ENCODE measurements around the gene NBAS. TPM values are rescaled to one million over a fixed set of nuclear protein-coding genes. Genes with fewer than 3 reads are reported as not detected.
"Not testable (repeated sequence)": the region's sequence is repeated elsewhere in the genome, so short reads cannot be mapped to it uniquely, and the experiment has no call there.

The NBAS gene
- total RNA-seq, 1 donor from 2014 or later = 60.2 TPM

DNA sequence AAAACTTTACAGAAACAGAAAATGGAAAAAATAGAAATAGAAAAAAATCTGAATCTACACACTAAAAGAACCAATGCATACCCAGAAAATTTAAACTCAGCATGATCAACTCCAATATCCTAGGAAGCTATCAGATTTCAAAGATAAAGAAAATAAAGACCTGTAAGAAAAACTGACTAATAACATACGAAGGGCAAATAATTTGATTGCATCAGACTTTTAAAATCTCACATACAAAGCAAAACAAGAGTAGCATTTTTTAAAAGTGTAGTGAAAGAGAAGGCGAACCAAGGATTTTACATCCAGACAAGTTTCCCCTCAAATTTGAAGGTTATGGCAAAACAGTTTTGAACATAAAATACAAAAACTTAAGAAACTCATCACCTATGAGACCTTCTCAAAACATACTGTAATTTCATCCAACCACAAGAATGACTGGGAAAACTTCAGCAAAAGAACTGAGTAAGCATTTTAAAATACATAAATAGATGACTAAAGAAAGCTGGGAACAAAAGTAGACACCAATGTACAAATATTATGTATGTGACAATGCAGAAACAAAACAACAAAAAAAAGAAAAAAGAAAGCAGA, 54.8 kb downstream of the NBAS start:
- intact Hi-C loops (cut with DNase I) = no loop called here
- ATAC-seq (no peak), DNase-seq (ENCODE audit: missing footprints) (no peak)

DNA sequence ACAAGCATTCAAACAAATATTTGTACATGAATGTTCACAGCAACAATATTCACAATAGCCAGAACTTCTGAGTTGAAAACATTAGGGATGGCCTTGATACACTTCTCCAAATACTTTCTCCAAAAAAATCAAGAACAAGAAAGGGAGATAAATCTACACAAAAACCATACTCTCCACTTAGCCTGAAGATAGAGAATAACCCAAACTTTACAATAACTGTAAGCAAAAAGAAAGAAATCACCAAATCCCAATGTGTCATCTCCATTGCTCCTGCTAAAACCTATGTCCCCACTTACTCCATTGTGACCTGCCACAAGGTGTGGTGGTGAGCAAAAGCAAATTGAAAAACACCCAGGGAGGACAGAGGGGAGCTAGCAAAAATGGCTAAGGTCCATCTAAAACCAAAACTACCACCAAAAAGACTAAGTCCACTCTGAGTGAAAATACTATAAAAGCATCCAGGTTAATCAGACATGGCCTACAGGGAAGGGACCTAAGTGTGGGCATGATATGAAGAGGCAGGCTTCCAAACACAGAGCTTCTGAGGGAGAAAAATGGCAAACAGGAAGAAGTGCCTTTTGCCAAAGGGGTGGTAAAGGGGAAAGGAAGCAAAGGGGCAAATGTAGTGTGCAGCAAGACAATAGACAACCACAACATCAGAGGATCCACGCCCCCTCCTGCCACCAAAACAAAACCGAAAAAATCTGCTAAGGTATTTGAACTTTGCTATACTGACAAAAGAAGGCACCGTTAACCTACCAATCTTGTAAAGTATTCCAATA, 56.1 kb downstream of the NBAS start:
- no peak for ATAC-seq
- DNase-seq (ENCODE audit: missing footprints) = no peak
- intact Hi-C loops (cut with DNase I) = no loop called here

DNA sequence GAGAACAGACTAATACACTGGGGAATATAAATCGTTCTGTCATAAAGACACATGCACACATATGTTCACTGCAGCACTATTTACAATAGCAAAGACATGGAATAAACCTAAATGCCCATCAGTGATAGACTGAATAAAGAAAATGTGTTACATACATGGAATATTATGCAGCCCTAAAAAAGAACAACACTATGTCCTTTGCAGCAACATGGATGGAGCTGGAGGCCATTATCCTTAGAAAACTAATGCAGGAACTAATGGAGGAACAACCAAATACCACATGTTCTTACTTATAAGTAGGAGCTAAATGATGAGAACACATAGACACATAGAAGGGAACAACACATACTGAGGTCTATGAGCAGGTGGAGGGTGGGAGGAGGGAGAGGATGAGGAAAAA, 61.9 kb downstream of the NBAS start:
- intact Hi-C loops (cut with DNase I); ATAC-seq; DNase-seq (ENCODE audit: missing footprints): not testable (repeated sequence)

DNA sequence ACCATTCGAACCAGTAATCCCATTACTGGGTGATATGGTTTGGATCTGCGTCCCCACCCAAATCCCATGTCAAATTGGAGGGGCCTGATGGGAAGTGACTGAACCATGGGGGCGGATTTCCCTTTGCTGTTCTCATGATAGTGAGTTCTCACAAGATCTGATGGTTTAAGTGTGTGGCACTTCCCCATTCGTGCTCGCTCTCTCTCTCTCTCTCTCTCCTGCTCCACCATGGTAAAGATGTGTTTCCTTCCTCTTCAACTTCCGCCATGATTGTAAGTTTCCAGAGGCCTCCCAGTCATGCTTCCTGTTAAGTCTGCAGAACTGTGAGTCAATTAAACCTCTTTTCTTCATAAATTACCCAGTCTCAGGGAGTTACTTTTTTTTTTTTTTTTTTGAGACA, 62.6 kb downstream of the NBAS start:
- no peak for DNase-seq (ENCODE audit: missing footprints)
- ATAC-seq = no peak
- intact Hi-C loops (cut with DNase I) = no loop called here

DNA sequence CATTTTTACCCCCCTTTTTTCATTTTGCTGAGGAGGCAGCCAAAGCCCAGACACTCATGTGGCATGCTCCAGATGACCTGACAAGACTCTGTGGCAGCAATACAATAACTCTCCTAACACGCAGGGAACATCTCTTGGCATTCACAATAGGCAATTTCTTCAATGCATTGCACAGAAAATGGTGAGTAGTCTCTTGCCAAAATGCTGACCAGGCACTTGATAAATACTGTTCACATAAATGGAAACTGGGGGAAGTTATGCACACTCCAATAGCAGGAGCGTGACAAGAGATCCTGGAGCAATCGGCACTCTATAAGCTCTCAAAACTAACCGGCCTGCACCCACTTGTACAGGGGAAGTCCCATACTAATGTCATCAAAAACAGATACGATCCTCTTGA, 66.3 kb downstream of the NBAS start:
- no peak for DNase-seq (ENCODE audit: missing footprints)
- intact Hi-C loops (cut with DNase I) = no loop called here
- ATAC-seq = peak; percentile 23

DNA sequence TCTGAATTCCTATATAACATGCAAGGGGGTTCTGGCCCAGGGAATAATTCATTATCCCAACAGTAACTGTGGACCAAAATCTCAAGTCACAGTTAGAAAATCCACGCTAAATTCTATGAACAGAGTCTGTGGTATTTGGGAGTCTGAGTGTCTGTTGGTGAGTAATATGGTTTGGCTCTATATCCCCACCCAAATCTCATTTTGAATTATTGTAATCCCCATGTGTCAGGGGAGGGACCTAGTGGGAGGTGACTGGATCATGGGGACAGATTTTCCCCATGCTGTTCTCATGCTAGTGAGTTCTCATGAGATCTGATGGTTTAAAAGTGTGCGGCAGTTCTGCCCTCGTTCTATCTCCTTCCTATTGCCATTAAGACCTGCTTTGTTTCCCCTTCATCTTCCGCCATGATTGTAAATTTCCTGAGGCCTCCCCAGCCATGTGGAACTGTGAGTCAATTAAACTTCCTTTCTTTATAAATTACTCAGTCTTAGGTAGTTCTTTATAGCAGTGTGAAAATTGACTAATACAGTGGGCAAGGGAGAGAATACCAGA, 68.3 kb downstream of the NBAS start:
- intact Hi-C loops (cut with DNase I) = no loop called here
- no peak for ATAC-seq
- DNase-seq (ENCODE audit: missing footprints) = no peak

DNA sequence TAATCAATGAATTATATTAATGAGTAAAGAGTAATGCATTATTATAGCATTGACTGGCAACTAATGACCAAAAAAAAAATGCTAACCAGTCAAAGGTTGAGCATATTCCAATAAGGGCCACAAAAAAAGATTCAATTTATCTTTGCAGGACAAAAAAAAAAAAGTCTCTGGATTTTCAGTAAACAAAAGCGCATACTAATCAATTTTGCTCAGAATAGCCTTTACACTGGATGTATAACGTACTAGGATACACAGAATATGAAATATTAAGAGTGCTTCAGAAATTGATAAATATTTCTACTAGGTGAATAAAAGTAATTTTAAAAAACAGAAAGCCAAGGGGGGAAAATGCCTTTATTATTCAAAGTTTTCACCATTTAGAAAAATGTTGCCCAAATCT, 74.4 kb downstream of the NBAS start:
- no peak for ATAC-seq
- DNase-seq (ENCODE audit: missing footprints) = no peak
- intact Hi-C loops (cut with DNase I) = no loop called here

DNA sequence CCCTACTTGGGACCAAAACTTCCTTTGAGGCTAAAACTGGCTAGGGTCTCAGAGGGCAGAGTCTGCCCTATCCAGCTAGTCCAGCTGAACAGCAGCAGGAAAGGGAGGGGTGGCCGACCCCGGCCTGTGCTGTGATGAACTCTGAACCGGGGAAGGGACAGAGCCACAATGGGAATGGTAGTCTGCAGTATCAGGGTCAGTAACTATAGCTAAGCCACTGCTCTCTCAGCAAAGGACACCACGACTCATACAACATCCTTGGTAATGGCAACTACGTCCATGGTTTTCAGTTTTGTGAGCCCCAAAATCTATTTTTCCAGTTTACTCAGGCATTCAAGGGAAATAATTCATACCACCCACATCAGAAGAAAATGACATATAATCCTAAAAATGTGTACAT, 75.2 kb downstream of the NBAS start:
- ATAC-seq (no peak), DNase-seq (ENCODE audit: missing footprints) (no peak)
- intact Hi-C loops (cut with DNase I) = no loop called here

DNA sequence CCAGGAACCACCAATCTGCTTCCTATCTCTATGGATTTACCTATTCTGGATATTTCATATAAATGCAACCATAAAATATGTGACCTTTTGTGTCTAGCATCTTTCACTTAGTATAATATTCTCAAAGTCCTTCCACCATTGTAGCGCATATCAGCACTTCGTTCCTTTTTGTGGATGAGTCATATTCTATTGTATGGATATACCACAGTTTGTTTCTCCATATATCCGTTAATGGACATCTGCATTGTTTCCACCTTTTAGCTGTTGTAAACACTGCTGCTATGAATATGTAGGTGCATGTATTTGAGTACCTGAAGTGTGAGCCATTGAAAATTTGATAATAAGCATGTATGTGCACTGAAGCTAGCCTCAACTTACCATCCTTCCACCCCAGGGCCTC, 80.1 kb downstream of the NBAS start:
- DNase-seq (ENCODE audit: missing footprints) = no peak
- no peak for ATAC-seq
- intact Hi-C loops (cut with DNase I) = no loop called here

DNA sequence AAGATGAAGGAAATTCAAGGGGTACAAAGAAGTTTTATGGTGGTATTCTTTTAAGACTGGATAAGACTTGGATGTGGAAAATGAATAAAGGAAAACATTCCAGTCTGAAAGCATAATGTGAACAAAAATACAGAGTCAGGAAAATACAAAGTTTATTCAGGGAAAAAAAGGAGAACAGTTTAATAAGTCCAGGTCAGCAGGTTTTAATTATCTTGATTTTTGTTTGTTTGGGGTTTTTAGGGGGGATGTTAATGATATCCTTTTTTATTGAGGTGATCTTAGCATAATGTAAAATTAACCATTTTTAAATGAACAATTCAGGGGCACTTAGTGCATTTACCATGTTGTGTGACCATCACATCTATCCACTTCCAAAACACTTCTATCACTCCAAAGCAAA, 80.6 kb downstream of the NBAS start:
- intact Hi-C loops (cut with DNase I) = no loop called here
- ATAC-seq = no peak
- no peak for DNase-seq (ENCODE audit: missing footprints)

DNA sequence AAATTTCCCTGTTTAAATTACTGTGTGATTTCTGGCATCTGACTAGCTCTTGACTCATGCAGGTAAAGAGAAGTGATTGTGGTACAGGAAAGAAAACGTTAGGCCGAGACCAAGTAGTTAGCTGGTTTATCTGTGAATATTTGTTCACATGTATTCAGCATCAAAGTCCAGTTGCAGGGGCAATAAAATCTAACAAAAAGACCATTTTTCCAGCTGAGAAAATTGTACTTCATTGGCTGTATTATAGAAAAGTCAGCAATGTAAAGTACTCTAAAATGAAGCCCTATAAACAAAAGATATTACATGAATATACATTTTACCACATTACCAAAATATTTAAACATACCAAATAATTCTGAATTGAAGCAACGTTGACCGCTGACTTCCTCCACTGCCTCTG, 88.3 kb downstream of the NBAS start:
- intact Hi-C loops (cut with DNase I) = no loop called here
- ATAC-seq (no peak), DNase-seq (ENCODE audit: missing footprints) (no peak)

DNA sequence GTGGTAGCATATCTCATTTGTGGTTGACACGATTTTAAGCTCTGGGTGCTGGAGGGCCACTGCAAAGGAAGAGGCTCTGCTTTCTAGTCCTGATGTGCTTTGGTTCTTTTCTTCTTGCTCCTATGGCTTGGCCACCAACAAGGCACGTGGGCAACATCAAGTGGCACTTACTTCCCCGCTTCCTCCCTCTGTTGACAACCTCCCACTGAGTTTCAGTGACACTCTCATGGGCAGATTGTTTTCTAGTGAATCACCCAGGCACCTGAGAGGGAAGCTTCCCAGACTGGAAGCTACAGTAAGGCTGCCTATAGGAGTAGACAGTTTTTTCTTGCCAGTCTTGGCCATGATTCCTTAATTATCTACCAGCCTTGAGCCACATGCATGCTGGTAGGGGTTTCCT, 89.0 kb downstream of the NBAS start:
- ATAC-seq (peak; percentile 74), DNase-seq (ENCODE audit: missing footprints) (no peak)
- intact Hi-C loops (cut with DNase I) = no loop called here

DNA sequence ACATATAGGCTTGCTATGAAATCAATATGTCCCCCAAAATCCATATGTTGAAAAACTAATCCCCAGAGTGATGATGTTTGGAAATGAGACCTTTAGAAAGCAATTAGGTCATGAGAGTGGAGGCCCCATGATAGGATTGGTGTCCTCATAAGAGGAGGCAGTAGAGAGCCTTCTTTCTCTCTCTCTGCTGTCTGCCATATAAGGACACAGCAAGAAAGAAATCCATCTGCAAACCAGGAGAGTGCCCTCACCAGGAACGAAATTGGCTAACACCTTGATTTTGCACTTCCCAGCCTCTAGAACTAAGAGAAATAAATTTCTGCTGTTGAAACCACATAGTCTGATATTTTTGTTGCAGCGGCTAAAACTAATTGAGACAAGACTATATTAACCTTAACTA, 89.5 kb downstream of the NBAS start:
- DNase-seq (ENCODE audit: missing footprints) = no peak

DNA sequence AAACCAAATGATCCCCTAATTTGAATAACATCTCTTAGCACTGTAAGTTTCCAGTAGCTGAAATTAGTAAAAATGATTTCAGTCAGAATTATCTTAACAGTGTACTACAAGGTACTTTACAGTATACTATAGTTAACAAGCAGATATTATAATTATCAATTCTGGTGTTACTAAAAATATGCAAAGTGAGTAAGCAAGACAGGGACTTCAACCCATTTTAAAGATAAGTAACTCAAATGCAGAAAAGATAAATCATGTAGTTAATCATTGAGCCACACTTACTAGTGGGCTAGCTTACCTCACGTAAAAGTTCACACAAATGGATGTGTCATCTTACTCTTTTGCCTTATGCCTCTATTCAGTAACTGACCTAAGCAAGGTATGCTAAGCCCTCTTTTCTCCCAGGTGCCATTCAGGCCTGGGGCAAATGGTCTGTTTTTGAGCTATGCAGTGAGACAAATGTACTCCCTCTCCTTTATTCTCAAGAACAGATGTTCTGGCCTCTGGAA, 101.0 kb downstream of the NBAS start:
- DNase-seq (ENCODE audit: missing footprints) (no peak), ATAC-seq (no peak)
- intact Hi-C loops (cut with DNase I) = no loop called here

More for the DNA sequence above, 89.5 kb downstream of the NBAS start:
- no peak for ATAC-seq
- intact Hi-C loops (cut with DNase I) = no loop called here

DNA sequence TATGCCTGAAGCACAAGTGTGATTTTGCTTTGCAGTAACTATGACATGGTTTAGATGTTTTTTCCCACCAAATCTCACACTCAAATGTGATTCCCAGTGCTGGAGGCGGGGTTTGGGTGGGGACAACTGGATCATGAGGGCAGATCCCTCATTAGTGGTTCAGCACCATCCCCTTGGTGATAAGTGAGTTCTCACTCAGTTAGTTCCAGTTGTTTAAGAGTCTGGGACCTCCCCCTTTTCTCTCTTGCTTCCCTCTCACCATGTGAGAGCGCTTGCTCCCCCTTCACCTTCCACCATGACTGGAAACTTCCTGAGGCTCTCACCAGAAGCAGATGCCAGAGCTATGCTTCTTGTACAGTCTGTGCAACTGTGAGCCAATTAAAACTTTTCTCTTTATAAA, 102.9 kb downstream of the NBAS start:
- intact Hi-C loops (cut with DNase I) = no loop called here
- ATAC-seq (no peak), DNase-seq (ENCODE audit: missing footprints) (no peak)

DNA sequence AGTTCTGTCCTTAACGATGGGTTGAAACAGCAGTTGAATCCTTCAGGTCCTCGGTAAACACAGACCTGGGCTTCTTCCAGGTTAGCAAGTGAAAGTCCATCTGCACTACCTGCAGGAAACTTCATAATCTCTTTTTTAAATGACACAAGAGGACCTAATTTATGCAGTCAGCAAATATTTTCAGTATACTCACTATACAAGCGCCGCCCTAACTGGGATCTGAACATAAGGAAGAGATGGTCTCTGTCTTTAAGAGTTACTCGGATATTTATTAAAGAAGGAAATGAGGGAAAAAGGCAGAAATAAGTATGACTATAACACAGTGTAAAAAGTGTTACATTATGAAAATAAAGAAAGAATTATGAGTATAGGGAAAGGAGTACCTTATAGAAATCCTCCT, 103.3 kb downstream of the NBAS start:
- no peak for ATAC-seq
- intact Hi-C loops (cut with DNase I) = no loop called here
- no peak for DNase-seq (ENCODE audit: missing footprints)

DNA sequence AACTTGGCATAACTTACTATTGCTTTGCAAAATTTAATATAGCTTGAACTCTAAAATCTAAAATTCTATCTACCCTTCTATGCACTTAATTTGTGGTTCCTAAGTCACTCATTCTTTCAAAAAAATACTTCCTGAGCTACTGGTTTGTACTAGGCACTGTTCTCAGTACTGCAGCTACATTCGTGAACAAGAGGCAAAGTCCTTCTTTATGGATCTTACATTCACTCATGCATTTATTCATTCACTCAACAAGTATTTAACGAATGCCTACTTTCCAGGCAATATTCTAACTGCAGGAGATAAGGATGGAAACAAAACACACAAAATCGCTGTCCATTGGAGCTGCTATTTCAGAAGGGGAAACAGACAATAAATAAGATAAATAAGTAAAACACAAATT, 104.8 kb downstream of the NBAS start:
- intact Hi-C loops (cut with DNase I) = no loop called here
- ATAC-seq = no peak
- DNase-seq (ENCODE audit: missing footprints) = no peak

DNA sequence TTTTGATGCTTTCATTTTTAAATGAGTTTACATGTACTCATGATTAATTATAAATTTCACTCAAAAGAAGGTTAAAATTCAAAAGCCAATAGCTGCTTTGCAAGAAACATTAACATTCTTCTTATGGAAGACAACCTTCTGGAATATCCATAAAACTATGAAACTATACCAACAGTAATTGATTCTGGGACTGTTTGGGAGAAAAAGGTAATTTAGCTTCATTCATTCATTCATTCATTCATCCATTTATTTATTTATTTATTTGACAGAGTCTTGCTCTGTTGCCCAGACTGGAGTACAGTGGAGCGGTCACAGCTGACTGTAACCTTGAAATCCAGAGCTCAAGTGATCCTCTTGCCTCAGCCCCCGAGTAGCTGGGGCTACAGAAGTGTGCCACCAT, 110.3 kb downstream of the NBAS start:
- intact Hi-C loops (cut with DNase I) = no loop called here
- ATAC-seq (no peak), DNase-seq (ENCODE audit: missing footprints) (no peak)

DNA sequence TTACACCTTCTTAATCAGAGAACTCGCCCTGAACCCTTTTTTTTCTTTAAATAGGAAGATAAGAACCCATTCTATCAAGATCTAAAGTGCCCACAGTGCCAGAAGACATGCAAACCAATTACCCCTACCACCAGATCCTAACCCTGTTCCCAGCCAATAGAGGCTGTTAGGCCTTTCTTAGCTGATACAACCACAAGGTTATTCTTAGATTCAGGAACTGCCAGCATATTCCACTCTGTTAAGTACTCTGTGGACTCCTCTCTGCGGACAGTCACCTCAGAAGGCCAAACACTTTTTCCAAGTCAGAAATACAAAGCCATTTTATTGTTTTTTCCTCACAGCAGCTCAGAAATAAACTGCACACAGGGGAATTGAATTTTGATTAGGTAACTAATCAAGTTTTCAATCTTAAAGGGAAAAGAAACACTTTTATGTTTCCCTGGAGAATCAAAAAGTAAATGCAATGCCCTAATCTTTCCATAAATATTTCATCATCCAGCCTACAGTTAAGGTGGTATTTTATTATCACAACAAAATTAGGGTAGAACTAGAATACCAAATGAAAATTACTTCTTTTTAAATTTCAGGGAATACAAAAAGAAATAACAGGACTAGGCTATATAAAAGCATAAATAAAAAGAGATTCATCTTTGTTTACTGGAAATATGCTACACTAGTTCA, 111.4 kb downstream of the NBAS start:
- intact Hi-C loops (cut with DNase I) = no loop called here
- DNase-seq (ENCODE audit: missing footprints) = no peak
- ATAC-seq = peak; percentile 87

Measured in Right ventricle myocardium inferior (tissue), 1 donor.